GM18868 (cell line): Measurements from ENCODE around the gene MOBP.

Experiments used
- ATAC-seq: cut with Tn5 transposase; IDR thresholded peaks from one replicate; pipeline ENCODE4 v1.9.1; 2021; ENCODE audit warnings: mild to moderate bottlenecking, moderate library complexity; ENCODE audit not compliant: unreplicated experiment

MOBP gene

DNA sequence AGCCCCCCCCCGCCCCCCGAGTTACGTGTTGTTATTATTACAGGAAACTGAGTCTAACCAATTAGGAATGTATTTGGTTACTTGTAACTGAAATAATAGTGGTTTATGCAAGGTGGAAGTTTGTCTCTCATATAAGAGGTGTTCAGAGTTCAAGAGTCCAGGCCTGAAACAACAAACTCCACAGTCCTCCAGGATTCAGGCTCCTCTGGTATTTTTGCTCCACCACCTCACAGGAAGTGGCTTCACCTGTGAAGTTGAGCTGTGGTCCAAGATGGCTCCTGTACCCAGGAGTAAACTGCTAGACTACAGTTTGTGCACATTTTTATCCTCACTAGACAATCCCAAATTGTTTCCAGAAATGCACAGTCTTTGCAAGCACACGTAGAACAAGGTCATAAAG is 27.3 kb downstream of the MOBP start:
- ATAC-seq = no peak

DNA sequence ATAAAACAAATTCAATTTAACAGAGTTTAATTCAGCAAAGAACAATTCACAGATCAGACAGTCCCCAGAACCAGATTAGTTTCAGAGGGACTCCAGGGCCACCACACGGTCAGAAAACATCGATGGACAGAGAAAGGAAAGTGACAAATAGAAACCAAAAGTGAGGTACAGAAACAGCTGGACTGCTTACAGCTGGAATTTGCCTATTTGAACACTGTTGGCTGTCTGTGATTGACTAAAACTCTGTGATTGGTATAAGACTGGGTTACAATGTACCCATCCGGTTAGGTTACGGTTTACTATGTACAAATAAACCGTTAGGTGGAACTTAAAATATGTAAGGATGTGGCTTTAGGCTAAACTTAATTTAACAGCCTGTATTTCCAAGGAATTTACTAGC is 30.3 kb downstream of the MOBP start:
- no peak for ATAC-seq

DNA sequence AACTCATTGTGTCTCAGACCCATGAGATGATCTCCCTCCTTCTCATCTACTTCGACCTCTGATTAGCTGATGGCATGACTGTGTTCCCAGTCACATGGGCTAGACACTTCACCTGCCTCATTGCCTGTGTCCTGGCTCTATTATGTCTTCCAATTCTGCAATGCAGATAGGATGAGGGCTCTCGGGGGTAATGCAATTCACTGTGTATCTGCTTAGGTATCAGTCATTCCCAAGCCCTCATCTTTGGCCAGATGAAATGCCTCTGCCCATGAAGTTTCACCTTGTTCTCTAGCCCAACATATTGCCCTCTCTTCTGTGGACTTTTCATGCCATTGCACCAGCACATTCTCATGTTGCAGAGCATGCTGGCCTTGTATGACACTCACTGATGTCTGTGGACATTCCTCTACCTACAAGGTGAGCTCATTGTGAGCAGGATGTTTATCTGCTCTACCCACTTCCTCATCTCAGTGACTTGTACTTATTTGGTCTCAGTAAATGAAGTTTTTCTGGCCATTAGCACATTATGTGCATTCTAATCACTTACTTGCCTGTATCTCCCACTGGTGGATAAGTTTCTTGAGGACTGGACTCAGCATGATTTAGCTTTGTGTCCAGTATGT is 32.3 kb downstream of the MOBP start:
- no peak for ATAC-seq

DNA sequence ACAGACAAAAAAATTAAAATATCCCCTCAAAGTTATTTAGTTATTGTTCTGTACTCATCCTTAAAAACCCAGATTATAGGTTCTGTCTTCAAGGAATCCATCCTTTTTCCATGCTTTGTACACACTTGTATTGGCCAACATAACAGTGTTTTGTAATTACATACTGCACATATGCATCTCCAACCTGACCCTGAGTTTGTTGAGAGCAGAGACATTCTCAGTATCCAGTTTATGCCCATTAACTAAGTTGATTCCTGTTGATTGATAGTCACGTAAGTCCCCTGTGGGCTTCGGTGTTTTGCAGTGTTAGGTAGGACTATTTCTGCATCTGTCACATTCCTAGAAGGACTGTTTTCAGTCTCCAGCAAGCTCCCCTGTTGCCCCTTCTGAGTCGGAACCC is 33.6 kb downstream of the MOBP start:
- no peak for ATAC-seq

DNA sequence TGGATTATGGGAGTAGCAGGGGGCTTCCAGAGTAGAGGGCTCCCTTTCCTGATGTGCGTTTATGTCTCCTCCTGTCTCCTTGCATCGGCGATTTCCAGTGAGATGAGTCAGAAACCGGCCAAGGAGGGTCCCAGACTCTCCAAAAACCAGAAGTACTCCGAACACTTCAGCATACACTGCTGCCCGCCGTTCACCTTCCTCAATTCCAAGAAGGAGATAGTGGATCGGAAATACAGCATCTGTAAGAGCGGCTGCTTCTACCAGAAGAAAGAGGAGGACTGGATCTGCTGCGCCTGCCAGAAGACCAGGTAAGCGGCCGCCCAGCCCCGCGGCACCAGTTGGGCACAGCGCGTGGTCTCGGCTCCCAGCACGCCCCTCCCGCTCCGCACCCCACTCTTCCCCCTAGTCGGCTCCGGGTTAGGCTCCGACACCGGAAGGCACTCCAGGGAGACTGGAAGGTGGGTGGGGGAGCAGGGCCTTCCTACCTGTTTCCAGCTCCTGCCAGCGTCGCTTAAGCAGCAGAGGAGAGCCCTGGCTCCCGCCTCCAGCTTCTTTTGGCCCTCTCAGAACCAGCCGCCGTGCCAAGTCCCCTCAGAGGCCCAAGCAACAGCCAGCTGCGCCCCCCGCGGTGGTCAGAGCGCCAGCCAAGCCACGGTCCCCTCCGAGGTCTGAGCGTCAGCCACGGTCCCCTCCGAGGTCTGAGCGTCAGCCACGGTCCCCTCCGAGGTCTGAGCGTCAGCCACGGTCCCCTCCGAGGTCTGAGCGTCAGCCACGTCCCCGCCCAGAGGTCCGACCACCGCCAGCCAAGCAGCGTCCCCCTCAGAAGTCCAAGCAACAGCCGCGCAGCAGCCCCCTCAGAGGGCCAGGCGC is 34.7 kb downstream of the MOBP start:
- no peak for ATAC-seq

DNA sequence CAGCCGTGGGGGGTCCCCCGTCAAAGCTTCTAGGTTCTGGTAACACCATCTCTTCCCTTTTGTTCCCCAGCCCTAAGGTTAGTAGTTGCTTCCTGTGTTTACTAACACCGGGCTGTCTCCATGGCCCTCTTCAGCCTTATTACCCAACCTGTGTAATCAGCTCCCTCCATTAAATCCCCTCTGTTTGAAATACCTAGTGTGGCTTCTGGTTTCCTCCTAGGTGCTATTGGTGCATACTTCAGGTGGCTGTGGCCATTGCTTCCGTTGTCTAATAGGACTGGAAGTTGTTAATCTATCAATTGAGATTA is 35.3 kb downstream of the MOBP start:
- no peak for ATAC-seq

DNA sequence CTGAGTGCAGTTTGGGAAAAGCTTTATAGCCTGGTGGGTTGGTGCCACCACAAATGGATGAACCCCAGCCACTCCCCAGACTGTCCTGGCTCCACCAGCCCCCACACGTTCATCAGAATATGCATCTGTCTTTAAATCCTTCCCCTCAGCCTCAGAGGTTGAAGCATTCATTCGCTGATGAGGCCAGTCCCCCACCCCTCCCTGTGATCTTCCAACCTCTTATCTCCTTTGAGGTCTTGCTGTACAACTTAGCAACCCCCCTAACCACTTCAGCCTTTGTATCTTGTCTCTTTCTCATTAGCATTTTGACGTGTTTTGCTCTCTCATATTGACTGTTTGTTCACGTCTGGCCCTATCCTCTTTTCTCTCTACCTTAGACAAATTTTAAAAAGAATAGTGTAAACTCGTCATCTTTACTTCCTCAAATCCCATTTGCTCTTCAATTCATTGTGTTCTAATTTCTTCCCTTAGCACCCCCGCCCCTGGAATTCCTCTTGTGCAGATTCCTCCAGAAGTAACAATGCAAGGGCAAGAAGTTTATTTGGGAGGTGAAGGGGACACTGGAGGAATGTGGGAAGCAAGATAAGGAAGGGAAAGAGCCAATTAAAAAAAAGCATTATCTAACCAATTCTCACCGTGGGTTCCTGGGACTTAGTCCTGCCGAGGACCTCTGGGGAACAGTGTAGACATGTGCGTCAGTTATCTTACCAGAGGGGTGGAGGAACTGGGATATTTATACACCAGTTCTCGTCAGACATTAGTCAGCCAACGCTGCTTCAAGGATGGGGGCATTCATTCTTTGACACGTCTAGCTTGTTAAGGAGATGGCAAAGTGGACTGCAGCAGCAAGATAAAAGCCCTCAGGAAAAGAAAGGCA is 38.6 kb downstream of the MOBP start:
- no peak for ATAC-seq

DNA sequence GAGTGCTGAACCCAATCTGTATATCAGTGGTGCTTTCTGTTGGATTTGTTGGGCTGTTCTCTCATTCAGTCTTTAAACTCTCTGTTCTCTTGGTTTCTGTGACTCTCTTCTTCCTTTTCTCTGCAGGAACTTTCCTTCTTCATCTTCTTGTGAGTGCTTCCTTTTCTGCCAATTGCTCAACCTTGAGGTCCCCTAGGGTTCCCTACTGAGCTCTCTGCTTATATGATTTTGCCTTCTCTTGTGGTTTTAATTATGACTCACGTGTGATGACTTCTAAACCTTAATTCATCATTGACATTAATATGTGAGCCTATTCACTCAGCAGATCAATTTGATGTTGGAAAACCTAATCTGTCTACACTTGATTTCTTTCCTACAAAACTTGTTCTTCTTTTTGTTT is 39.4 kb downstream of the MOBP start:
- no peak for ATAC-seq

DNA sequence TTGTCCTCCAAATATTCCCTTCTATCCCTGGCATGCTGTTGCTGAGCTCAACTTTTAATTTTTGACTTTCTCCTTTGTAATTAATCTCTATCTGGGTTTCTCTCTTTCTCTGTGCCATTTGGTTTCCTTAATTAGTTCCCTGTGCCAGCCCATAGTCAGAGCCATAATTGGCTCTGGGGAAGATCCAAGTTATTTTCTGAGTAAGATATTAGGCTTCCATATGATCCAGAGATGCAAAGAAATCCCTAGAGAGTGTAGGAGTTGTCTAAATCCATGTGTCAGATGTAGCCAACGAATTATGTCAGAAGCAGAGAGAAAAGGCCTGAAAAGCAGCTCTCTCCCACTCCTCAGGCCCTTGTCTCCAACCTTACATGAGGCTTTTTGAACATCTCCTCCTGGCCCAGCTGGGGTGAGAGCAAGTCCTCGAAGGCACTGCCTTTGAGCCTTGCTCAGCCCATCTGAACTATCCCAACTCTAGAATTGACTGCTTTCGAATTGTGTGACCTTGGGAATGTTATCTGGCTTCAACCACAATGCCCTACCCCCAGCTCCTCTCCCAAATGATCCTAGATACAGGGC is 46.4 kb downstream of the MOBP start:
- ATAC-seq = no peak

DNA sequence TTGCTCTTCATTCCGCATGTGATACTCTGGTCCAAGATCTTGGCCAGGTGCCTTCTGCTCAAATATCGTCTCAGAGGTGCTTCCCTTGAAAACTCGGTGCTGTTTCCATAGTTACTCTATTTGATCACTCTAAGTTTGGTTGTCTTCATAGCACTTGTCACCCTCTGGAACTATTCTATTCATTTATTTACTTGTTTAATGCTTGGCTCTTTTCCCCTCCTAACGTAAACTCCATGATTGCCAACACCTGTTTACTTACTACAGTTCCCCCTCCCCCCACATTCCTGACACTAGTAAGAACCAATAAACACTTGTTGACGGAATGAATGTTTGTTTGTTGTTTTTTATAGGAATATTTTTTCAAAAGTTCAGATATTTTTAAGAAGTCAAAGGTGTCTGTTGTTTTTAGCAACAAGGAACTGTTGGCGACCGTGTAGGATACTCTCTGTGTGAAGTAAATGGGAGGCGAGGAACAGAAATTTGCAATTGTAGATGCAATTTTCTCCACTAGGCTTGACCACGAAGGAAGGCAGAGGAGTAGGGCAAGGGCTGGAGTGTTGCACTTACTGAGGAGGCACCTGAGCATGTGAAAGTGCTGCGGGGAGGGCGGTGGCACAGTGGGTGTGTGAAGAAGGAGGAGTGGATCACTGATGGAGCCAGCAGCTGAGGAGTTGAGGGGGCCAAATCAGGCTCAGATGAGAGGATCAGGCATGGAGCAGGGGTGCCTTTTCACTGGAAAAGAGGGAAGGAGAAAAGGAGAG is 48.4 kb downstream of the MOBP start:
- ATAC-seq = no peak

DNA sequence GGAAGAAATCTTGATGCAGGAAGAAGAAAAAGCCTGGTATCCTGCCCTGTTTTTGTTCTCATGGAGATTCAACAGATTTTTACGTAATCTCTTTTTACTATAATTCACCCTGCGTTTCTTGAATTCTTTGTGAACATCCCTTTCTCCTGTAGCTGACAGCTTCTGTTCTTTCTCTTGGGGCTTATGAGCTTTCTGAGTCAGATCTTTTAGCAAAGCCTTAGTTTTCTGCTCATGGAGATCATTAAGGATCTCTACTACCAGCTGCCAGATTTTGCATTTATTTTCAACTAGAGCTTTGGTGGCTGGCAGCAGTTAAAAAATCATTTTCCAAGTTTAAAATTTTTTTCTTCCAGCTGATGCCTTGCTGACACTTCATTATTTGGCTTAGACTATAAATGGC is 51.6 kb downstream of the MOBP start:
- ATAC-seq = no peak

DNA sequence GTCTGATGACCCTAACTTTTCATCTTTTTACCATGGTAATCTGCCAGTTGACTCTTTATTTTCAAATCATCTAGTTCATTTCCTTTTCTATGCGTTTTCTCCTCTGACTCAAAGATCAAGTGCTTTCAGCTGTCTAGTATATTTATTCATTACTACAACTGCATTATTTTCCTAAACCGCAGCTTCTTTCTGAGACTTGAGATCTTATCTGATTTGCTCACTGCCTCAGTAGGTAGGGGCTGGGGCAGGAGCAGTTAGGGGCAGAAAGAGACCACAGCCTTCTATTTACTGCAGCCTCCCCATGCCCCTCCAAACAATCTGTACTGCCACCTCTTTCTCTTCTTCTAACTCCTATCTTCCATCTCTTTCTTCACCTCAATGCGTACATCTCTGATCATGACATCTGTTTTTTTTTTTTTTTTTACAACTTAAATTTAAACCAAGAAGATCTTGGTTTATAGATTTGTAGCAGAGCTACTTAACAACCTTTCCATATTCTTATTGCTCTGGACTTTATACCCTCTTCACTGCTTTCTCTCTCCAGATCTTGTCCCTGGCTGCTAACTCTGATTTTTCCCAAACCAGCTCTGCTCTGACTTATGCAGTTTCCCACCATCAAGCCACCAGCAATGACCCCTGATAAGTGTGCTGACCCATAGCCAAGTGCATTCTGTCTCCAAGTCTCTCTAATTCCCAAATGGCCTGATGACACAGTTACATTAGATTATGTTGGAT is 52.2 kb downstream of the MOBP start:
- no peak for ATAC-seq

DNA sequence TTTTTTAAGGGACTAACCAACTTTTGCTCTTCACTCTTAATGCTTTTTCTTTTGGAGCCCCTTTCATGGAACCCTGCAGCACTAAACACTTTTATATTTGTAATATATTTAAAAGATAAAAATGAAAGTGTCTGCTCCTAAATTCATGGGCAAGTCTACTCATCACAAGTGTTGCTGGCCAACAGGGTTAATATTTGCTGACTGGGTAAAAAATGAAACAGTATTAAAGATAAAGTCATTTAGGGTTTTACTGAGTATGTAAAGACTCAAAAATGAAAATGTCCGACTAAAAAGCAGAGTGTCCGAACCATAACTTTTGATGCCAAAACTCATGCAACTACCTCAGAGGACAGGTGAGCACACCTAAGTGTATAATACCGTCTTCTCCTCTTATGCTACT is 54.0 kb downstream of the MOBP start:
- ATAC-seq = no peak

DNA sequence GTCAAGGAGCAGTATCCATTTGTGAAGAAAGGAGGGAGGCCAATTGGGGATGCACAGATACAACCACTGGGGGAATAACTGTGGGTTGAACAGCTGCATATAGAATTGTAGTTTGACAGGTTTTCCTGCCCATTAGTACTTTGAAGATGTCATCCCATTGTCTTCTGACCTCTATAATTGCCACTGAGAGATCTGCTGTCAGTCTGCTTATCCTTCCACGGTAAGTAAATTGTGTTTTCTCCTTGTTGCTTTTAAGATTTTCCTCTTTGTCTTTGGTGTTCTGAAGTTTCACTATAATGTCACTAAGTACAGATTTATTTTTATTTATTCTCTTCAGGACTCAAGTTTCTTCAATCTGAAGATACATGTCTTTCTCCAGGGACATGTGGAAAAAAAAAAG is 56.6 kb downstream of the MOBP start:
- ATAC-seq = no peak

DNA sequence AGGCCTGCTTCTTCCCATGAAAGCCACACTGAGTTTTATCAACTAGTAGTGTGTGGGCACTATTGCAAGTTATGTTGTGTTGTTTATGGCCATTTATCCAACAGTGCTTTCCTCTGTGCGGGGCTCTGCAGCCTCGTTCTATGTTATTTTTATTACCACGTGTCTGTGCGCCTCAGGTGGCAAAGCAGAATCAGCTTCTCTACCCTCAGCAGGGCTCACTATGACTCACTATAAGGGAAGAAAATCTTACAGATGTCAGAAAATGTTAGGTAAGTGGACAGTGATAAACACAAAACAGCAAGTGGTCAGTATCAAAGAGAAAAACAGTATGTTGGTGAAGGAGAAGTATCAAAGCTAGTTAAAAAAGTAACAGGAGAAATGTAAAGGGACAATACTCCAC is 61.4 kb downstream of the MOBP start:
- no peak for ATAC-seq

DNA sequence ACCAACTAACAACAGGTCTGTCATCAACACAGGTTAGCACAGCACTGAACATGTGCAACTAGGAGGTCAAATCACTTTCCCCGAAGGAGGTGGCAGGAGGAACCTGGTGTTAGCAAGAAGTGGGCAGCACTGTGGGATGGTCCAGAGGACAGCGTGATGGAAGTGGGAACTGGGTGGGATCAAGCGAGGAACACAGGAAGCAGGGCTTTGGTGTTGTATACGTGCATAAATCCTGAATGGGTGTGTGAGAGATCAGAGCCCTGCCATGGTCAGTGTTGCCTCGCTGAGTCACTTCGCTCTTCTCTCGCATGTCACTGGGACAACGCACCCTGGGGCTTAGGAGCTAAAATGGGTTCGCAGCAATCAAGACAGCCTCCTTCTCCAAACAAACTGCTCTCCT is 62.1 kb downstream of the MOBP start:
- ATAC-seq = no peak

DNA sequence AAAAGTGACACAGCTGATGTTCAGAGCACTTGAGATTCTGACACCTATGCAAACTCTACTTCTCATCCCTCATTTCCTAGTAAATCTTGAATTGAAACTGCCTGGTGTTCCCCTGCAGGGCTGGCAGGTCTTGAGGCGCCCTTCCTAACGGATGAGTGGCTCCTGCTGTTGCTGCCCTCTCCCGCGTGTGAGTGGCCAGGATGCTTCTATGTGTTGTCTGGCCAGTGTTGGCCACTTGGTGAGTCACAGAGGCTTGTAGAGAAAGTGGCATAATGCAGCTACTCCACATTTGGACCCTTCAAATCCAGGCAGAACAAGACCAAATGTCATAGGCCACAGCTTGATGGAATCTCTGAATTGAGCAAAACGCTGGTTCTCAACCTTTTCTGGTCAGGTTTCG is 63.6 kb downstream of the MOBP start:
- ATAC-seq = no peak

DNA sequence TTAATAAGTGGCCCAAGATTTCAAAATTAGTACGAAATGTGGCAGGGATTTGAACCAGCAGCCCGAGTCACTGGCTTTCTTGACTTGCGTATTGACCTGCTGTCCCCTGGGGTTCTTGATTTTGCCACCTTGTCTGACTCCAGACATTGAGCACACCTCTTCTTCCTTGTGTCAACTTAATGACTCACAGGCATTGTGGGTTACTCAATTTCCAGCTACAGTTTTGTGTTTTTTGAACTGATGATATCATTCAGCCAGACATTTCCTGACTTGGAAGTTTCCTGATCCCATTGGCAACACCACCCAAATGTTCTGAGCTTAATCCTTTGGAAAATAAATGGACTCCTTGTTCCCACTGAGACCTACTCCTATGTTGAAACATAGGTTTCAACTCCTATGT is 64.2 kb downstream of the MOBP start:
- no peak for ATAC-seq

DNA sequence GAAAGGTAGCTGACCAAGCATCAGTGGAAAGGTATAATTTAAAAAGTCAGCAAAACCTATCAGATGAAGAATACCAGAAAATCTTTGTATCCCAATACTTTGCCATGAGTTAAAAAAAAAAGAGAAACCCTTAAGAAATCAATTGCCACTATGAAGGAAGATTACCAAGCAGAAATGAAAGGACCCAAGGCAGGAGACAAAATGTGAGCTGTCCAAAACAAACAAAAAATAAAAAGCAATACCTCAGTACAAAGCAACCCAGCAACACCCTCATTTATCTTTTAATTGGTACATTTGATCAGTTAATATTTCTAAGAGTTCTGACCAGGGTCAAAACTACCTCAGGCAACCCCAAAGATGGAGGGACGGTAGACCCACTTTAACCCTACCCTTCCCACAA is 65.3 kb downstream of the MOBP start:
- no peak for ATAC-seq

DNA sequence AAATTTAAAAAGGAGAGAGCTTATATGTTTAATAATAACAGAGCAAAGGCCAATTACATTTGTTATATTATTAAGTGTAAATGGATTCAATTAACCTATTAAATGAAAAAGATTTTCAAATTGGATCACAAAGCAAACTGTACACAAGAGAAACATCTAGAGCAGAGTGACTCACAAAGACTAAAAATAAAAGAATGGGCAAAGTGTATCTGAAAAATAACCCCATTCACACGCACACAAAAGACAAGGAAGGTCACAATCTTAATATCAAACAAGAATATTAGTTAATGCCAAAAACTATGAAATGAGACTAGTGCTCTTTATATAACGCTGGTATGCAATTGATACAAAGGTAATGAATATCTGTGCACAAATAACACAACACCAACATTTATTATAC is 65.7 kb downstream of the MOBP start:
- no peak for ATAC-seq
